Measurements from ENCODE around the gene MRPL9.
"Not testable (repeated sequence)": the region's sequence is repeated elsewhere in the genome, so short reads cannot be mapped to it uniquely, and the experiment has no call there.

Gene MRPL9

DNA sequence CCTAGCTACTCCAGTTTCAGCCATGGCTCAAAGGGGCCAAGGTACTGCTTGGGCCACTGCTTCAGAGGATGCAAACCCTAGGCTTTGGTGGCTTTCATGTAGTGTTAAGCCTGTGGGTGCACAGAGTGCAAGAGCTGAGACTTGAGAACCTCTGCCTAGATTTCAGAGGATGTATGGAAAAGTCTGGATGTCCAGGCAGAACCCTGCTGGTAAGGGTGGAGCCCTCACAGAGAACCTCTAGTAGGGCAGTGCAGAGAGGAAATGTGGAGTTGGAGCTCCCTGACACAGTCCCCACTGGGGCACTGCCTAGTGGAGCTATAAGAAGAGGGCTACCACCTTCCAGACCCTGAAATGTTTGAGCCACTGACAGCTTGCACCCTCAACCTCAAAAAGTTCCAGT lies 25.8 kb downstream of the MRPL9 start:
- TF ChIP-seq, protein P1, sequence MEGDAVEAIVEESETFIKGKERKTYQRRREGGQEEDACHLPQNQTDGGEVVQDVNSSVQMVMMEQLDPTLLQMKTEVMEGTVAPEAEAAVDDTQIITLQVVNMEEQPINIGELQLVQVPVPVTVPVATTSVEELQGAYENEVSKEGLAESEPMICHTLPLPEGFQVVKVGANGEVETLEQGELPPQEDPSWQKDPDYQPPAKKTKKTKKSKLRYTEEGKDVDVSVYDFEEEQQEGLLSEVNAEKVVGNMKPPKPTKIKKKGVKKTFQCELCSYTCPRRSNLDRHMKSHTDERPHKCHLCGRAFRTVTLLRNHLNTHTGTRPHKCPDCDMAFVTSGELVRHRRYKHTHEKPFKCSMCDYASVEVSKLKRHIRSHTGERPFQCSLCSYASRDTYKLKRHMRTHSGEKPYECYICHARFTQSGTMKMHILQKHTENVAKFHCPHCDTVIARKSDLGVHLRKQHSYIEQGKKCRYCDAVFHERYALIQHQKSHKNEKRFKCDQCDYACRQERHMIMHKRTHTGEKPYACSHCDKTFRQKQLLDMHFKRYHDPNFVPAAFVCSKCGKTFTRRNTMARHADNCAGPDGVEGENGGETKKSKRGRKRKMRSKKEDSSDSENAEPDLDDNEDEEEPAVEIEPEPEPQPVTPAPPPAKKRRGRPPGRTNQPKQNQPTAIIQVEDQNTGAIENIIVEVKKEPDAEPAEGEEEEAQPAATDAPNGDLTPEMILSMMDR (IDR thresholded peaks at IDR 0.05; ENCODE audit: insufficient read depth, low read length, poor library complexity, severe bottlenecking) = no peak
- no peak for TF ChIP-seq EZH2phosphoT487 (conservative IDR thresholded peaks at IDR 0.05; ENCODE audit: low read length)
- Histone ChIP-seq H3F3A (ENCODE audit: insufficient read depth) (no peaks in the 10 kb centered on the region), H3K36me3 (ENCODE audit: low read length) (no peaks in the 10 kb centered on the region), H3K4me3 (ENCODE audit: insufficient read depth, low read length, poor library complexity, severe bottlenecking) (no peak overlapping the region), H3K27ac (ENCODE audit: low read depth, low read length) (no peak overlapping the region), H3K9me2 (replicated peaks; ENCODE audit: insufficient read depth, low read length) (no peaks in the 10 kb centered on the region), H3K4me2 (ENCODE audit: low read depth, low read length, poor library complexity, severe bottlenecking) (no peak overlapping the region), H3K79me2 (ENCODE audit: insufficient read depth, low read length) (no peaks in the 10 kb centered on the region), H3K9ac (ENCODE audit: low read length) (no peak overlapping the region), H3K27me3 (ENCODE audit: low read length) (no peaks in the 10 kb centered on the region), H3K9me3 (ENCODE audit: insufficient read depth, low read length) (peaks cover 13% of the 10 kb centered on the region; the same call in 1 of the 2 replicates), H2AFZ (ENCODE audit: low read depth, low read length, severe bottlenecking) (no peak overlapping the region), H4K20me1 (ENCODE audit: low read depth, low read length) (no peaks in the 10 kb centered on the region)

DNA sequence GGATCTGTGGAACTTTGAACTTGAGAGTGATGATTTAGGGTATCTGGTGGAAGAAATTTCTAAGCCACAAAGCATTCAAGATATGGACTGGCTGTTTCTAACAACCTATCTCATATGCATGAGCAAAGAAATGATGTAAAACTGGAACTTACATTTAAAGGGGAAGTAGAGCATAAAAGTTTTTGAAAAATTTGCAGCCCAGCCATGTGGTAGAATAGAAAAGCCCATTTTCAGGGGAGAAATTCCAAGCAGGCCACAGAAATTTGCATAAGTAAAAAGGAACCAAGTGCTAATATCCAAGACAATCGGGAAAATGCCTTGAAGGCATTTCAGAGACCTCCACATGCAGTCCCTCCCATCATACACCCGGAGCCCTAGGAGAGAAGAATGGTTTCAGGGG lies 26.3 kb downstream of the MRPL9 start:
- no peaks in the 10 kb centered on the region for H3K9me2 ChIP-seq (replicated peaks; ENCODE audit: insufficient read depth, low read length)
- no peak overlapping the region for H3K4me2 ChIP-seq (ENCODE audit: low read depth, low read length, poor library complexity, severe bottlenecking)
- no peaks in the 10 kb centered on the region for H4K20me1 ChIP-seq (ENCODE audit: low read depth, low read length)
- peaks cover 13% of the 10 kb centered on the region; the same call in 1 of the 2 replicates for H3K9me3 ChIP-seq (ENCODE audit: insufficient read depth, low read length)
- H3F3A ChIP-seq (ENCODE audit: insufficient read depth) = no peaks in the 10 kb centered on the region
- no peaks in the 10 kb centered on the region for H3K36me3 ChIP-seq (ENCODE audit: low read length)
- no peak overlapping the region for H3K27ac ChIP-seq (ENCODE audit: low read depth, low read length)
- no peak overlapping the region for H2AFZ ChIP-seq (ENCODE audit: low read depth, low read length, severe bottlenecking)
- H3K79me2 ChIP-seq (ENCODE audit: insufficient read depth, low read length) = no peaks in the 10 kb centered on the region
- H3K4me3 ChIP-seq (ENCODE audit: insufficient read depth, low read length, poor library complexity, severe bottlenecking) = no peak overlapping the region
- TF ChIP-seq EZH2phosphoT487 (conservative IDR thresholded peaks at IDR 0.05; ENCODE audit: low read length) = no peak
- TF ChIP-seq, protein P1 (IDR thresholded peaks at IDR 0.05; ENCODE audit: insufficient read depth, low read length, poor library complexity, severe bottlenecking) = no peak
- H3K27me3 ChIP-seq (ENCODE audit: low read length) = no peaks in the 10 kb centered on the region
- H3K9ac ChIP-seq (ENCODE audit: low read length) = no peak overlapping the region

DNA sequence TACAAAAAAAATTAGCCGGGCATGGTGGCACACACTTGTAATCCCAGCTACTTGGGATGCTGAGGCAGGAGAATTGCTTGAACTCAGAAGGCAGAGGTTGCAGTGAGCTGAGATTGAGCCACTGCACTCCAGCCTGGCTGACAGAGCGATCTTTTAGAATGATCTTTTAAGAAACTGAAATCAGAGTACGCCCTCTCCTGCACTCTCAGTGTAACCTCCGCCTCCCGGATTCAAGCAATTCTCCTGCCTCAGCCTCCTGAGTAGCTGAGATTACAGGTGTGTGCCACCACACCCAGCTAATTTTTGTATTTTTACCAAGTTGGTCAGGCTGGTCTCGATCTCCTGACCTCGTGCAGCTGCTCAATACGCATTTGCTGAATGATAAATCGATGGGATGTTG lies 29.3 kb downstream of the MRPL9 start:
- H2AFZ ChIP-seq (ENCODE audit: low read depth, low read length, severe bottlenecking); H4K20me1 ChIP-seq (ENCODE audit: low read depth, low read length); H3K79me2 ChIP-seq (ENCODE audit: insufficient read depth, low read length); H3K4me3 ChIP-seq (ENCODE audit: insufficient read depth, low read length, poor library complexity, severe bottlenecking); H3K4me2 ChIP-seq (ENCODE audit: low read depth, low read length, poor library complexity, severe bottlenecking); H3K9ac ChIP-seq (ENCODE audit: low read length); H3K27ac ChIP-seq (ENCODE audit: low read depth, low read length); H3F3A ChIP-seq (ENCODE audit: insufficient read depth); H3K27me3 ChIP-seq (ENCODE audit: low read length); H3K36me3 ChIP-seq (ENCODE audit: low read length); H3K9me2 ChIP-seq (replicated peaks; ENCODE audit: insufficient read depth, low read length): not testable (repeated sequence)
- peaks cover 13% of the 10 kb centered on the region; the same call in 1 of the 2 replicates for H3K9me3 ChIP-seq (ENCODE audit: insufficient read depth, low read length)

DNA sequence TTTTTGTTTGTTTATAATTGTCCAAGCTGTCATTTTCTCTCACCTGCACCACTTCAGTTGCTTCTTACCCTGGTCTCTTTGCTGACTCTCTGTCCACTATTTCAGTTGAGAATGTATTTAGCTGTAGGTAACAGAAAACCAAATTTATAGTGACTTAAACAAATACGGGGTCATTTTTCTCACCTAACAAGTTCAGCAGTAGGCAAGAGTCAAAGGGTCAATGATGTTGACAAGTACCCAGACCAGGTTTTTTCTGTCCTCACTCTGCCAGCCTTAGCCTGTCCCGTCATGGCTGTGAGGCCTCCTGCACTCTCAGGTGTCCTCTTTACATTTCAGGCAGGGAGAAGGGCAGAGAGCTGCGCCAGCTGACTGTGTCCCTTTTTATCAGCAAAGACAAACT lies 30.2 kb downstream of the MRPL9 start:
- Histone ChIP-seq H3K27me3 (ENCODE audit: low read length) (no peaks in the 10 kb centered on the region), H3F3A (ENCODE audit: insufficient read depth) (no peaks in the 10 kb centered on the region), H3K4me2 (ENCODE audit: low read depth, low read length, poor library complexity, severe bottlenecking) (no peak overlapping the region), H4K20me1 (ENCODE audit: low read depth, low read length) (no peaks in the 10 kb centered on the region), H3K9ac (ENCODE audit: low read length) (no peak overlapping the region), H3K36me3 (ENCODE audit: low read length) (no peaks in the 10 kb centered on the region), H3K9me3 (ENCODE audit: insufficient read depth, low read length) (peaks cover 10% of the 10 kb centered on the region; the same call in 1 of the 2 replicates), H3K9me2 (replicated peaks; ENCODE audit: insufficient read depth, low read length) (no peaks in the 10 kb centered on the region), H3K4me3 (ENCODE audit: insufficient read depth, low read length, poor library complexity, severe bottlenecking) (no peak overlapping the region), H2AFZ (ENCODE audit: low read depth, low read length, severe bottlenecking) (no peak overlapping the region), H3K27ac (ENCODE audit: low read depth, low read length) (no peak overlapping the region), H3K79me2 (ENCODE audit: insufficient read depth, low read length) (no peaks in the 10 kb centered on the region)
- TF ChIP-seq EZH2phosphoT487 (conservative IDR thresholded peaks at IDR 0.05; ENCODE audit: low read length) = no peak
- TF ChIP-seq, protein P1 (IDR thresholded peaks at IDR 0.05; ENCODE audit: insufficient read depth, low read length, poor library complexity, severe bottlenecking) = no peak
